ENCODE data around the gene KRTAP4-1. TPM values are rescaled to one million over a fixed set of nuclear protein-coding genes. Genes with fewer than 3 reads are reported as not detected.

Gene KRTAP4-1
- total RNA-seq, 1 donor from 2014 or later: not detected

DNA sequence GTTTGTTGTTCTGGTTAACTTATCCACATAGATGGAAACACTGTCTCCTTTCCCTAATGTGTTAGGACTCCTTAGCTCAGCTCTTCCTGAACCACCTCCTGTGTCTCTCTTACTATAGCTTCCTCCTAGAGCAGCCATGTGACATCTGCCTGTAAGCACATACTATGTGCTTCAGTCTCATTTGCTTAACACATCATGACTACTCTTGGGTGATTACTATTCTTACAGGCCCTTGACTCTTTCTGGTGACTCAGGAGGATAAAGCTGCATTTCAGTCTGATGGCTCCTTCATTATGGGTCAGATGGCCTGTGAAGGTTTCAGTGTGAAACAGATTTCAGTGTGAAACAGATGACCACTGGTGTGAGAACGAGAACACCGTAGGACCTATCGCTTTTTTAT lies 6.4 kb downstream of the KRTAP4-1 start:
- H3K27me3 ChIP-seq (ENCODE audit: control insufficient read depth, insufficient read depth, low read length): no peaks in the 10 kb centered on the region
- FAIRE-seq: peak; percentile 81
- TF ChIP-seq, protein P1, sequence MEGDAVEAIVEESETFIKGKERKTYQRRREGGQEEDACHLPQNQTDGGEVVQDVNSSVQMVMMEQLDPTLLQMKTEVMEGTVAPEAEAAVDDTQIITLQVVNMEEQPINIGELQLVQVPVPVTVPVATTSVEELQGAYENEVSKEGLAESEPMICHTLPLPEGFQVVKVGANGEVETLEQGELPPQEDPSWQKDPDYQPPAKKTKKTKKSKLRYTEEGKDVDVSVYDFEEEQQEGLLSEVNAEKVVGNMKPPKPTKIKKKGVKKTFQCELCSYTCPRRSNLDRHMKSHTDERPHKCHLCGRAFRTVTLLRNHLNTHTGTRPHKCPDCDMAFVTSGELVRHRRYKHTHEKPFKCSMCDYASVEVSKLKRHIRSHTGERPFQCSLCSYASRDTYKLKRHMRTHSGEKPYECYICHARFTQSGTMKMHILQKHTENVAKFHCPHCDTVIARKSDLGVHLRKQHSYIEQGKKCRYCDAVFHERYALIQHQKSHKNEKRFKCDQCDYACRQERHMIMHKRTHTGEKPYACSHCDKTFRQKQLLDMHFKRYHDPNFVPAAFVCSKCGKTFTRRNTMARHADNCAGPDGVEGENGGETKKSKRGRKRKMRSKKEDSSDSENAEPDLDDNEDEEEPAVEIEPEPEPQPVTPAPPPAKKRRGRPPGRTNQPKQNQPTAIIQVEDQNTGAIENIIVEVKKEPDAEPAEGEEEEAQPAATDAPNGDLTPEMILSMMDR (IDR thresholded peaks at IDR 0.05; ENCODE audit: insufficient read depth, low read length, severe bottlenecking): no peak
- no peaks in the 10 kb centered on the region for H3K36me3 ChIP-seq (ENCODE audit: control insufficient read depth, insufficient read depth, low read length)
- no peak overlapping the region for H3K4me3 ChIP-seq (ENCODE audit: low read depth, low read length)
- DNase-seq (ENCODE audit: low read depth): peak; percentile 83

- Histone ChIP-seq H3K4me3 (ENCODE audit: low read depth, low read length) (no peak within 1 kb of the TSS), H3K36me3 (ENCODE audit: control insufficient read depth, insufficient read depth, low read length) (no peaks in the 10 kb centered on the region), H3K27me3 (ENCODE audit: control insufficient read depth, insufficient read depth, low read length) (no peaks in the 10 kb centered on the region)
- no peak for FAIRE-seq
- TF ChIP-seq, protein P1 (IDR thresholded peaks at IDR 0.05; ENCODE audit: insufficient read depth, low read length, severe bottlenecking): no peak
- DNase-seq (ENCODE audit: low read depth): no peak
These were observed 6.9 kb downstream of the KRTAP4-1 start, which contains the start of gene KRTAP4-2 for GRCh38 chr17:41177727-41178271. Gene KRTAP4-2, minus strand, starts transcription at chr17:41178221. Its CDS starts 57 bp downstream, at chr17:41178164.

DNA sequence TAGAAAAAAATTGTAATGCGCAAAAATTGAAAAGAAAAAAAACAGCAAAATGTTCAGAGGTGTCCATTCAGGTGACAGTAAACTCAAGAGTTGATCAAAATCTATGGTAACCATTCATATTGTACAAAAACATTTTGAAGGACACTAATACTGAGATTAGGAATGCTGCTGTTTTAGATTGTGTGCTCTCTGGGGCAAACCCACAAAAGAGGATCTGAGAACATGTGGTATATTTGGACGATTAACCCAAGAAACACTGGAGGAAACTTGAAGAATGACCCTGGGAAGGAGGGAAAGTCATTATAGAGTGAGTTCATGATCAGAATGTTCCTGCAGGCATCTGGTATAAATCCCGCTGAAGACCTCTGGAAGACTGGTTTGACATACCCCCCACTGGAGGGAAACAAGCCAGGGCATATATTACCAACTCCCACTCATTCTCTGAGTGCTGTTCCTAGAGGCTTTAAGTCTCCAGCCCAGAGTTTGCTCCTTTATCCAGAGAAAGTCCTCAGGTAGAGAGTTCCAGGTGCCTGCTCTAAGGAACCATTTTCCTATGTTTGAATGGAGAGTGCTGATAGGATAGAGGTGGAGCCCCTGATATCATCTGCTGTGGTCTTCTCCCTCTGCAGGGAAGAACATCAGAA lies 7.8 kb downstream of the KRTAP4-1 start:
- H3K4me3 ChIP-seq (ENCODE audit: low read depth, low read length): no peak overlapping the region
- DNase-seq (ENCODE audit: low read depth) (no peak), FAIRE-seq (no peak)
- H3K36me3 ChIP-seq (ENCODE audit: control insufficient read depth, insufficient read depth, low read length): no peaks in the 10 kb centered on the region
- H3K27me3 ChIP-seq (ENCODE audit: control insufficient read depth, insufficient read depth, low read length): no peaks in the 10 kb centered on the region
- TF ChIP-seq, protein P1 (IDR thresholded peaks at IDR 0.05; ENCODE audit: insufficient read depth, low read length, severe bottlenecking): no peak

GRCh38 chr17:41171886-41172285 lies 12.8 kb downstream of the KRTAP4-1 start:
- DNase-seq (ENCODE audit: low read depth) (no peak), FAIRE-seq (no peak)
- Histone ChIP-seq H3K27me3 (ENCODE audit: control insufficient read depth, insufficient read depth, low read length) (no peaks in the 10 kb centered on the region), H3K36me3 (ENCODE audit: control insufficient read depth, insufficient read depth, low read length) (no peaks in the 10 kb centered on the region), H3K4me3 (ENCODE audit: low read depth, low read length) (no peak overlapping the region)
- TF ChIP-seq, protein P1 (IDR thresholded peaks at IDR 0.05; ENCODE audit: insufficient read depth, low read length, severe bottlenecking): no peak

DNA sequence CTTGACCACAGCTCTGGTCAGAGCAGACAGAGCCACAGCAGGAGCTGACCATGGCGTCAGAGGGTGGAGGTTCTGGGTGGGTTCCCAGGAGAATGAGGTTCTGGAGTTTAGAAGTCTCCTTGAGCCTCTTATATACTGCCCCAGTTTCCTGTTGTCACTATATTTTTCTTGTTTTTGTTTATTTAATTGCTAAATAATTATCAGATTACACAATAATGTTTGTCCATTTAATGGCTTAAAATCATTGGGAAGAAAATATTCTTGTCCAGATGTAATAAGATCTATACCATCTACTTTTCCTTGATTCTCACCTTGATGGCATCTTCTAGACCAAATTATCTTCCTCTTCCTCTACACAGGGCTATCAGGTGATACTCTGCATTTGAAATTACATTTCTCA lies 16.6 kb downstream of the KRTAP4-1 start, which contains the start of gene KRTAP4-3:
KRTAP4-3 (minus strand) TSS at position 101 of the 400 bp plus-strand sequence; CDS start at position 52, 49 bp downstream.
- no peak for FAIRE-seq
- H3K27me3 ChIP-seq (ENCODE audit: control insufficient read depth, insufficient read depth, low read length): no peaks in the 10 kb centered on the region
- H3K4me3 ChIP-seq (ENCODE audit: low read depth, low read length): no peak within 1 kb of the TSS
- H3K36me3 ChIP-seq (ENCODE audit: control insufficient read depth, insufficient read depth, low read length): no peaks in the 10 kb centered on the region
- no peak for DNase-seq (ENCODE audit: low read depth)
- TF ChIP-seq, protein P1 (IDR thresholded peaks at IDR 0.05; ENCODE audit: insufficient read depth, low read length, severe bottlenecking): no peak

Measured in bronchial epithelial cell (primary cell).